ENCODE results near the gene TUBGCP2. TPM values are rescaled to one million over a fixed set of nuclear protein-coding genes. Genes with fewer than 3 reads are reported as not detected.

Gene TUBGCP2
- total and polyA plus RNA-seq, 9 donors, result 31.2 to 70.5 (median 56.0) TPM

DNA sequence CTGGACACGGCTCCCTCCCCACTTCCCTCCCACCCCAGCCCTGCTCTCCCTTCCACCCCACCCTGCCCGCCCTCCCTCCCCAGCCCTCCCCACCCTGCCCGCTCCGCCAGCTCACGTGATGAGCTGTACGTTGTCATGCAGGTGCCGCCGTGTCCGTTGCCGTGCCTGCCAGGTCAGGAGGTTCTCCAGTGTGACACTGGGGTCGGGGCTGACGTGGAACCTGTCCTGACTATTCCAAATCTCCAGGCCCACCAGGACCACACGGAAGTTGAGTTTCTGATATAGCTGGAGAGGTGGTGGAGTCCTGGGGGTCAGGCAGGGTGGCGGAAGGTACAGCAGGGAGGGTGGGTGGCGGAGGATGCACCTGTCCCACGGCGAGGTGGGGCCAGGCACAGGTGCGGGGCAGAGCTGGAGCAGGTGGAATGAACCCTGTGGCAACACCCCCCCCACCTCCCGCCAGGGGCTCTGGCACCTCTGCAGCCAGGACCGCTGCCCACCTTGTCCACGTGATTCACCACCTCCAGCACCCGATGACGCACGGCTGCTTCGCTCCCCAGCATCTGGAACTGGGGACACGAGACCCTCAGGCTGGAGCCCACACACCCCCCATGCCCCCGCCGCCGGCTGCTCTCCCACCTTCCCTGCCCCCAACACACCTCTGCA lies 36.2 kb downstream of the TUBGCP2 start:
- DNase-seq, result no peak
- Histone ChIP-seq H3K27me3 (no peaks in the 10 kb centered on the region), H3K9me3 (no peaks in the 10 kb centered on the region), H3K4me3 (no peak overlapping the region), H3K27ac (no peak overlapping the region), H3K36me3 (no peaks in the 10 kb centered on the region), H3K4me1 (ENCODE audit: insufficient read depth) (no peaks in the 10 kb centered on the region)
- WGBS, 3 donors, result 81 to 87% (median 82%) methylated on average over 29 of the region's 29 CpGs
- intact Hi-C loops (cut with DNase I), result no loop called here
- TF ChIP-seq EP300 (IDR thresholded peaks at IDR 0.05) (no peak), POLR2A (IDR thresholded peaks at IDR 0.05) (no peak)
- TF ChIP-seq, protein P1, sequence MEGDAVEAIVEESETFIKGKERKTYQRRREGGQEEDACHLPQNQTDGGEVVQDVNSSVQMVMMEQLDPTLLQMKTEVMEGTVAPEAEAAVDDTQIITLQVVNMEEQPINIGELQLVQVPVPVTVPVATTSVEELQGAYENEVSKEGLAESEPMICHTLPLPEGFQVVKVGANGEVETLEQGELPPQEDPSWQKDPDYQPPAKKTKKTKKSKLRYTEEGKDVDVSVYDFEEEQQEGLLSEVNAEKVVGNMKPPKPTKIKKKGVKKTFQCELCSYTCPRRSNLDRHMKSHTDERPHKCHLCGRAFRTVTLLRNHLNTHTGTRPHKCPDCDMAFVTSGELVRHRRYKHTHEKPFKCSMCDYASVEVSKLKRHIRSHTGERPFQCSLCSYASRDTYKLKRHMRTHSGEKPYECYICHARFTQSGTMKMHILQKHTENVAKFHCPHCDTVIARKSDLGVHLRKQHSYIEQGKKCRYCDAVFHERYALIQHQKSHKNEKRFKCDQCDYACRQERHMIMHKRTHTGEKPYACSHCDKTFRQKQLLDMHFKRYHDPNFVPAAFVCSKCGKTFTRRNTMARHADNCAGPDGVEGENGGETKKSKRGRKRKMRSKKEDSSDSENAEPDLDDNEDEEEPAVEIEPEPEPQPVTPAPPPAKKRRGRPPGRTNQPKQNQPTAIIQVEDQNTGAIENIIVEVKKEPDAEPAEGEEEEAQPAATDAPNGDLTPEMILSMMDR (IDR thresholded peaks at IDR 0.05), result no peak

DNA sequence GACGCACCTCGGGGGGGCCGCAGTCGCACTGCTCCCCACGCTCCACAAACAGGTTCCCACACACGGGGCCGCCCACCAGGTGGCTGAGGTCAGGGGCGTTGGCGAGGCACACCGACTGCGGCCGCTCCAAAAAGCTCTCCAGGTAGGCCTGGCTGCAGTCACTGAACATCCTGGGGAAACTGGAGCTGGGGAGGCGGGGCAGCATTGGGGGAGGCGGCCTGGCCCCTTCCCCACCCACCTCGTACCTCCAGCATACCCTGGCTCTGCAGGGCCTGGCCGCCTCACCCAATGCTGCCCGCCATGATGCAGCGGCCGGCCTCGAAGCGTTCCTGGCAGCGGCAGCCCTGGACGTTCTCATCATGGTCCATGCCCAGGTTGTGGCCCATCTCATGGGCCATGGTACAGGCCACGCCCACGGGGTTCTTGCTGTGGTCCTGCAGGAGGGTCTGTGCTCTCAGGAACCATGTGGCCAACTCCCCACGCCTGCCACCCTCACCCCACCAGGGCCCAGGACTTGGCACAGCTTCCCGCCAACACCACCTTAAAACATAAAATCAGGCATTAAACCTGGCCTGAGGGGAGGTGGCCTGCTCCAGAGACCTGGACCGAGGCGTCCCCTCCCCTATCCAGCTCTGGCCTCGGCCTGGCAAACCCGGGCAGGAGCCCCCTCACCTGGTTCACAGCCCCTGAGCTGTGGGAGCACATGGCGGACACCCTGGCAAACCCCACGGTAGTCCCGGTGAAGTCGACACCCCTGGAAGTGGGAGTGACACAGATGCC lies 37.0 kb downstream of the TUBGCP2 start:
- WGBS, 3 donors, result 81 to 85% (median 83%) methylated on average over 33 to 35 of the region's 35 CpGs
- Histone ChIP-seq H3K27me3 (no peaks in the 10 kb centered on the region), H3K36me3 (no peaks in the 10 kb centered on the region), H3K4me1 (ENCODE audit: insufficient read depth) (no peaks in the 10 kb centered on the region), H3K27ac (no peak overlapping the region), H3K4me3 (no peak overlapping the region), H3K9me3 (no peaks in the 10 kb centered on the region)
- DNase-seq, result no peak
- intact Hi-C loops (cut with DNase I), result no loop called here
- TF ChIP-seq, protein P1 (IDR thresholded peaks at IDR 0.05), result no peak
- no peak for TF ChIP-seq EP300 (IDR thresholded peaks at IDR 0.05)
- TF ChIP-seq POLR2A (IDR thresholded peaks at IDR 0.05), result no peak

- TF ChIP-seq EP300 (IDR thresholded peaks at IDR 0.05) (no peak), POLR2A (IDR thresholded peaks at IDR 0.05) (no peak)
- TF ChIP-seq, protein P1 (IDR thresholded peaks at IDR 0.05), result no peak
- no peak for DNase-seq
- intact Hi-C loops (cut with DNase I), result no loop called here
- Histone ChIP-seq H3K27me3 (no peaks in the 10 kb centered on the region), H3K27ac (no peak overlapping the region), H3K4me1 (ENCODE audit: insufficient read depth) (no peaks in the 10 kb centered on the region), H3K9me3 (no peaks in the 10 kb centered on the region), H3K4me3 (no peak overlapping the region), H3K36me3 (no peaks in the 10 kb centered on the region)
- WGBS, 3 donors, result 86 to 90% (median 87%) methylated on average over 15 to 19 of the region's 19 CpGs
Observed at GRCh38 chr10:133270773-133271297, 37.8 kb downstream of the TUBGCP2 start.

- Histone ChIP-seq H3K27me3 (no peaks in the 10 kb centered on the region), H3K9me3 (no peaks in the 10 kb centered on the region), H3K4me3 (no peak overlapping the region), H3K27ac (no peak overlapping the region), H3K36me3 (no peaks in the 10 kb centered on the region), H3K4me1 (ENCODE audit: insufficient read depth) (no peaks in the 10 kb centered on the region)
- no peak for TF ChIP-seq POLR2A (IDR thresholded peaks at IDR 0.05)
- TF ChIP-seq EP300 (IDR thresholded peaks at IDR 0.05), result no peak
- TF ChIP-seq, protein P1 (IDR thresholded peaks at IDR 0.05), result no peak
- intact Hi-C loops (cut with DNase I), result no loop called here
- DNase-seq, result no peak
- WGBS, 3 donors, result 74 to 87% (median 82%) methylated on average over 6 to 20 of the region's 20 CpGs
Observed at GRCh38 chr10:133270204-133270603, 38.5 kb downstream of the TUBGCP2 start.

All from ovary (tissue), 9 donors.